ENCODE results near the gene LRRC8A.
A peak's percentile ranks its signal among the peaks of the same experiment; 100 is the strongest.

- peak in 1 of 6 experiments; percentile 29 for TF ChIP-seq CTCF (IDR thresholded peaks at IDR 0.05)
- peak in 2 of 4 donors; percentile 17 to 49 for TF ChIP-seq POLR2A (IDR thresholded peaks at IDR 0.05)
These were observed 40.2 kb downstream of the LRRC8A start for GRCh38 chr9:128921881-128922763.

Measured in upper lobe of left lung (tissue), 4 donors.